Bronchial epithelial cell (primary cell): ENCODE results near the gene ZNF597. TPM values are rescaled to one million over a fixed set of nuclear protein-coding genes. Genes with fewer than 3 reads are reported as not detected.
"Not testable (repeated sequence)": the region's sequence is repeated elsewhere in the genome, so short reads cannot be mapped to it uniquely, and the experiment has no call there.

Source experiments
- DNase-seq: peaks from one replicate; pipeline ENCODE4 v3.0.0-alpha.2; 2010; ENCODE audit warnings: low read depth
- FAIRE-seq: peaks from 2 replicates; lab custom pipeline; 2011; peaks lifted over from hg19 to GRCh38; lab: Jason Lieb, UNC
- H3K27me3 ChIP-seq: 2 replicates; pipeline ENCODE4 v1.5.1; 2011; ENCODE audit warnings: low read length; ENCODE audit not compliant: control insufficient read depth, insufficient read depth
- H3K36me3 ChIP-seq: 2 replicates; pipeline ENCODE4 v1.5.1; 2011; ENCODE audit warnings: low read length; ENCODE audit not compliant: control insufficient read depth, insufficient read depth
- H3K4me3 ChIP-seq: 2 replicates; pipeline ENCODE4 v1.5.1; 2011; ENCODE audit warnings: mild to moderate bottlenecking, low read depth, low read length, control low read depth
- CTCF ChIP-seq: IDR thresholded peaks from 2 replicates; pipeline ENCODE4 v1.5.1; 2011; ENCODE audit warnings: mild to moderate bottlenecking, moderate library complexity, low read length, control low read depth, inconsistent platforms; ENCODE audit not compliant: insufficient read depth, severe bottlenecking
- total RNA-seq: library from RNA; depleted of rRNA; stranded (reverse); fragments of >200 nt; gene quantifications from 2 replicates; pipeline ENCODE4 v1.2.1, GENCODE V29; 2014

Gene ZNF597
- total RNA-seq, 1 donor from 2014 or later: 1.3 TPM

- no peaks in the 10 kb centered on the region for H3K27me3 ChIP-seq
- FAIRE-seq (no peak), DNase-seq (no peak)
- no peak overlapping the region for H3K4me3 ChIP-seq
- H3K36me3 ChIP-seq: peaks cover 16% of the 10 kb centered on the region
- TF ChIP-seq CTCF: no peak
These were observed 32.5 kb upstream of the ZNF597 start for GRCh38 chr16:3475604-3476375.

- DNase-seq, FAIRE-seq, H3K4me3 ChIP-seq, H3K27me3 ChIP-seq: not testable (repeated sequence)
- peaks cover 16% of the 10 kb centered on the region for H3K36me3 ChIP-seq
These were observed 31.6 kb upstream of the ZNF597 start for GRCh38 chr16:3474870-3475269.

- no peak overlapping the region for H3K4me3 ChIP-seq
- no peak for TF ChIP-seq CTCF
- H3K36me3 ChIP-seq: peaks cover 9% of the 10 kb centered on the region
- FAIRE-seq (no peak), DNase-seq (no peak)
- no peaks in the 10 kb centered on the region for H3K27me3 ChIP-seq
These were observed 31.0 kb upstream of the ZNF597 start for GRCh38 chr16:3474136-3474779.

- not testable (repeated sequence) for DNase-seq, H3K36me3 ChIP-seq, FAIRE-seq
These were observed 30.3 kb upstream of the ZNF597 start for GRCh38 chr16:3473596-3473943.

GRCh38 chr16:3472878-3473595 is 29.7 kb upstream of the ZNF597 start:
- no peak overlapping the region for H3K4me3 ChIP-seq
- peaks cover 4% of the 10 kb centered on the region for H3K36me3 ChIP-seq
- DNase-seq (no peak), FAIRE-seq (no peak)
- no peak for TF ChIP-seq CTCF
- H3K27me3 ChIP-seq: no peaks in the 10 kb centered on the region

More at GRCh38 chr16:3473596-3473943, 30.3 kb upstream of the ZNF597 start:
- H3K27me3 ChIP-seq, H3K4me3 ChIP-seq: not testable (repeated sequence)

- TF ChIP-seq CTCF: no peak
- Histone ChIP-seq H3K27me3 (no peaks in the 10 kb centered on the region), H3K36me3 (peaks cover 7% of the 10 kb centered on the region), H3K4me3 (no peak overlapping the region)
- DNase-seq (no peak), FAIRE-seq (no peak)
These were observed 28.3 kb upstream of the ZNF597 start for GRCh38 chr16:3471518-3472176.
